Neural cell (in vitro differentiated cells): ENCODE results near the gene PTGR3. TPM values are rescaled to one million over a fixed set of nuclear protein-coding genes. Genes with fewer than 3 reads are reported as not detected.

ENCODE experiments used
- H2AFZ ChIP-seq: fragments of 200-600, 300-800 bp; sonication (generic), shearing (Covaris generic); 2 replicates; pipeline ENCODE4 v1.6.0; 2014; ENCODE audit warnings: low read depth, mild to moderate bottlenecking, antibody characterized with exemption, low read length, moderate library complexity
- H3F3A ChIP-seq: fragments of 200-600 bp; shearing (Covaris generic); 2 replicates; pipeline ENCODE4 v1.6.1; 2016; ENCODE audit warnings: mild to moderate bottlenecking, moderate library complexity, mixed read lengths, antibody characterized with exemption, low read length; ENCODE audit not compliant: insufficient read depth, poor library complexity, severe bottlenecking
- H3K27ac ChIP-seq: fragments of 200-600, 300-800 bp; sonication (generic), shearing (Covaris generic); 2 replicates; pipeline ENCODE4 v1.5.1; 2014; ENCODE audit warnings: mild to moderate bottlenecking, low read length, moderate library complexity
- H3K27me3 ChIP-seq: fragments of 300-800, 200-600 bp; sonication (generic), shearing (Covaris generic); 2 replicates; pipeline ENCODE4 v1.6.0; 2014; ENCODE audit warnings: mild to moderate bottlenecking, low read depth, low read length, moderate library complexity; ENCODE audit not compliant: insufficient read depth
- H3K36me3 ChIP-seq: fragments of 300-800, 200-600 bp; sonication (generic), shearing (Covaris generic); 2 replicates; pipeline ENCODE4 v1.5.1; 2014; ENCODE audit warnings: mild to moderate bottlenecking, antibody characterized with exemption, low read length, moderate library complexity; ENCODE audit not compliant: insufficient read depth
- H3K4me2 ChIP-seq: fragments of 300-800, 200-600 bp; sonication (generic), shearing (Covaris generic); 2 replicates; pipeline ENCODE4 v1.6.0; 2014; ENCODE audit warnings: mild to moderate bottlenecking, low read length
- H3K4me3 ChIP-seq: fragments of 300-800, 200-600 bp; sonication (generic), shearing (Covaris generic); 2 replicates; pipeline ENCODE4 v1.5.1; 2014; ENCODE audit warnings: mild to moderate bottlenecking, low read length, moderate library complexity
- H3K79me2 ChIP-seq: fragments of 200-600 bp; shearing (Covaris generic); replicated peaks from 2 replicates; pipeline ENCODE4 v1.6.0; 2014; ENCODE audit warnings: mild to moderate bottlenecking, low read length, moderate library complexity; ENCODE audit not compliant: insufficient read depth
- H3K9ac ChIP-seq: fragments of 300-800, 200-600 bp; sonication (generic), shearing (Covaris generic); 2 replicates; pipeline ENCODE4 v1.6.1; 2016; ENCODE audit warnings: mild to moderate bottlenecking, low read length, mixed read lengths
- H3K9me2 ChIP-seq: fragments of 200-600 bp; shearing (Covaris generic); 2 replicates; pipeline ENCODE4 v1.6.1; 2016; ENCODE audit warnings: mild to moderate bottlenecking, low read length, mixed read lengths; ENCODE audit not compliant: insufficient read depth
- H3K9me3 ChIP-seq: fragments of 200-600, 300-800 bp; sonication (generic), shearing (Covaris generic); 2 replicates; pipeline ENCODE4 v1.6.1; 2016; ENCODE audit warnings: mild to moderate bottlenecking, mixed run types, low read length, moderate library complexity, mixed read lengths
- H4K20me1 ChIP-seq: fragments of 200-600 bp; shearing (Covaris generic); 2 replicates; pipeline ENCODE4 v1.6.1; 2016; ENCODE audit warnings: mild to moderate bottlenecking, mixed run types; ENCODE audit not compliant: insufficient read depth
- CTCF ChIP-seq: fragments of 450-650 bp; IDR thresholded peaks from 2 replicates; pipeline ENCODE4 v1.5.1; 2014; ENCODE audit warnings: antibody characterized with exemption, mild to moderate bottlenecking, moderate library complexity; ENCODE audit not compliant: poor library complexity, severe bottlenecking
- EP300 ChIP-seq: fragments of 450-650 bp; conservative IDR thresholded peaks from 2 replicates; pipeline ENCODE4 v1.6.1; 2014; ENCODE audit warnings: antibody characterized with exemption, mild to moderate bottlenecking, moderate library complexity; ENCODE audit not compliant: poor library complexity, severe bottlenecking
- EZH2 ChIP-seq: fragments of 200-600, 300-800 bp; shearing (Covaris generic), sonication (generic); IDR thresholded peaks from 2 replicates; pipeline ENCODE4 v1.6.1; 2014; ENCODE audit warnings: antibody characterized with exemption, low read length, borderline replicate concordance, mild to moderate bottlenecking; ENCODE audit not compliant: insufficient read depth, poor library complexity, severe bottlenecking
- MXI1 ChIP-seq: fragments of 450-650 bp; conservative IDR thresholded peaks from 2 replicates; pipeline ENCODE4 v1.6.1; 2014; ENCODE audit warnings: antibody characterized with exemption, mild to moderate bottlenecking; ENCODE audit not compliant: poor library complexity, severe bottlenecking
- POLR2AphosphoS5 ChIP-seq: IDR thresholded peaks from 2 replicates; pipeline ENCODE4 v1.6.1; 2012
- RAD21 ChIP-seq: fragments of 450-650 bp; conservative IDR thresholded peaks from 2 replicates; pipeline ENCODE4 v1.6.1; 2014; ENCODE audit warnings: antibody characterized with exemption, mild to moderate bottlenecking, moderate library complexity
- SMC3 ChIP-seq: fragments of 450-650 bp; conservative IDR thresholded peaks from 2 replicates; pipeline ENCODE4 v1.6.1; 2014; ENCODE audit warnings: antibody characterized with exemption, mild to moderate bottlenecking, moderate library complexity; ENCODE audit not compliant: poor library complexity
- TAF1 ChIP-seq: IDR thresholded peaks from 2 replicates; pipeline ENCODE4 v1.6.1; 2012; ENCODE audit warnings: low read depth
- polyA plus RNA-seq: library from polyadenylated mRNA; depleted of rRNA; stranded (reverse); fragments of >200 nt; gene quantifications from 2 replicates; pipeline ENCODE4 v1.2.3, GENCODE V29; 2014
- TF ChIP-seq, protein P1 (sequence below): IDR thresholded peaks from 2 replicates; pipeline ENCODE4 v1.6.1; 2012; ENCODE audit warnings: borderline replicate concordance

Gene PTGR3
- polyA plus RNA-seq, 1 donor from 2014 or later = 5.9 TPM

- Histone ChIP-seq H3K4me3 (no peak overlapping the region), H3K36me3 (no peaks in the 10 kb centered on the region), H3K27me3 (peaks cover 1% of the 10 kb centered on the region), H3K27ac (no peak overlapping the region), H2AFZ (no peak overlapping the region), H3K4me2 (no peak overlapping the region), H3K9me3 (no peaks in the 10 kb centered on the region), H3K79me2 (no peaks in the 10 kb centered on the region), H4K20me1 (no peaks in the 10 kb centered on the region), H3F3A (no peaks in the 10 kb centered on the region), H3K9ac (no peak overlapping the region), H3K9me2 (no peaks in the 10 kb centered on the region)
- TF ChIP-seq, protein P1, sequence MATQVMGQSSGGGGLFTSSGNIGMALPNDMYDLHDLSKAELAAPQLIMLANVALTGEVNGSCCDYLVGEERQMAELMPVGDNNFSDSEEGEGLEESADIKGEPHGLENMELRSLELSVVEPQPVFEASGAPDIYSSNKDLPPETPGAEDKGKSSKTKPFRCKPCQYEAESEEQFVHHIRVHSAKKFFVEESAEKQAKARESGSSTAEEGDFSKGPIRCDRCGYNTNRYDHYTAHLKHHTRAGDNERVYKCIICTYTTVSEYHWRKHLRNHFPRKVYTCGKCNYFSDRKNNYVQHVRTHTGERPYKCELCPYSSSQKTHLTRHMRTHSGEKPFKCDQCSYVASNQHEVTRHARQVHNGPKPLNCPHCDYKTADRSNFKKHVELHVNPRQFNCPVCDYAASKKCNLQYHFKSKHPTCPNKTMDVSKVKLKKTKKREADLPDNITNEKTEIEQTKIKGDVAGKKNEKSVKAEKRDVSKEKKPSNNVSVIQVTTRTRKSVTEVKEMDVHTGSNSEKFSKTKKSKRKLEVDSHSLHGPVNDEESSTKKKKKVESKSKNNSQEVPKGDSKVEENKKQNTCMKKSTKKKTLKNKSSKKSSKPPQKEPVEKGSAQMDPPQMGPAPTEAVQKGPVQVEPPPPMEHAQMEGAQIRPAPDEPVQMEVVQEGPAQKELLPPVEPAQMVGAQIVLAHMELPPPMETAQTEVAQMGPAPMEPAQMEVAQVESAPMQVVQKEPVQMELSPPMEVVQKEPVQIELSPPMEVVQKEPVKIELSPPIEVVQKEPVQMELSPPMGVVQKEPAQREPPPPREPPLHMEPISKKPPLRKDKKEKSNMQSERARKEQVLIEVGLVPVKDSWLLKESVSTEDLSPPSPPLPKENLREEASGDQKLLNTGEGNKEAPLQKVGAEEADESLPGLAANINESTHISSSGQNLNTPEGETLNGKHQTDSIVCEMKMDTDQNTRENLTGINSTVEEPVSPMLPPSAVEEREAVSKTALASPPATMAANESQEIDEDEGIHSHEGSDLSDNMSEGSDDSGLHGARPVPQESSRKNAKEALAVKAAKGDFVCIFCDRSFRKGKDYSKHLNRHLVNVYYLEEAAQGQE = no peak
- TF ChIP-seq MXI1 (no peak), EZH2 (no peak), CTCF (no peak), EP300 (no peak), RAD21 (no peak), POLR2AphosphoS5 (no peak), TAF1 (no peak), SMC3 (no peak)
Measured at GRCh38 chr18:75220551-75221355, 11.8 kb upstream of the PTGR3 start.

GRCh38 chr18:75219745-75220375 lies 10.9 kb upstream of the PTGR3 start:
- Histone ChIP-seq H3K79me2 (no peaks in the 10 kb centered on the region), H2AFZ (no peak overlapping the region), H3F3A (no peaks in the 10 kb centered on the region), H3K9me3 (no peaks in the 10 kb centered on the region), H3K27ac (no peak overlapping the region), H3K4me2 (no peak overlapping the region), H4K20me1 (no peaks in the 10 kb centered on the region), H3K27me3 (peaks cover 9% of the 10 kb centered on the region), H3K36me3 (no peaks in the 10 kb centered on the region), H3K9me2 (no peaks in the 10 kb centered on the region), H3K4me3 (no peak overlapping the region), H3K9ac (no peak overlapping the region)
- TF ChIP-seq CTCF (no peak), TAF1 (no peak), EP300 (no peak), RAD21 (no peak), EZH2 (no peak), POLR2AphosphoS5 (no peak), MXI1 (no peak), SMC3 (no peak)
- TF ChIP-seq, protein P1 = no peak
